ENCODE results near the gene ATP11A. TPM values are rescaled to one million over a fixed set of nuclear protein-coding genes. Genes with fewer than 3 reads are reported as not detected.
"Not testable (repeated sequence)": the region's sequence is repeated elsewhere in the genome, so short reads cannot be mapped to it uniquely, and the experiment has no call there.

The ATP11A gene
- polyA plus RNA-seq, 3 donors, result 38.4 to 87.7 (median 43.9) TPM

DNA sequence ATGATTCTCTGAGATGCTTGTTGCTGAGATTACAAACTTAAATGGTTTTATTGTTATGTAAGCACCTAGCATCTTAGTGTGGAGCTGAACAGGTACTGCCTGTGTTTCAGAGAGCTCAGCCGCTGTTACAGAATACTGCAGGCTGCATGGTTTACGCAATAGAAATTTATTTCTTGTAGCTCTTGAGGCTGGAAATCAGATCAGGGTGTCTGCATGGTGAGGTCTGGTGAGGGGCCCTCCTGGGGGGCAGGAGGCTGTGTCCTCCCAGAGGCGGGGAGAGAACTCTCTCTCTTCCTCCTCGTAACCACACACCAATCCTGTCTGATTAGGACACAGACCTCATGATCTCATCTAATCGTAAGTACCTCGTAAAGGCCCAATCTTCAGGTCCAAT, 13.1 kb downstream of the ATP11A start:
- DNase-seq (ENCODE audit: extremely low read depth in 1 of 11, low read depth in 9 of 11, low spot score in 4 of 11), result no peak

DNA sequence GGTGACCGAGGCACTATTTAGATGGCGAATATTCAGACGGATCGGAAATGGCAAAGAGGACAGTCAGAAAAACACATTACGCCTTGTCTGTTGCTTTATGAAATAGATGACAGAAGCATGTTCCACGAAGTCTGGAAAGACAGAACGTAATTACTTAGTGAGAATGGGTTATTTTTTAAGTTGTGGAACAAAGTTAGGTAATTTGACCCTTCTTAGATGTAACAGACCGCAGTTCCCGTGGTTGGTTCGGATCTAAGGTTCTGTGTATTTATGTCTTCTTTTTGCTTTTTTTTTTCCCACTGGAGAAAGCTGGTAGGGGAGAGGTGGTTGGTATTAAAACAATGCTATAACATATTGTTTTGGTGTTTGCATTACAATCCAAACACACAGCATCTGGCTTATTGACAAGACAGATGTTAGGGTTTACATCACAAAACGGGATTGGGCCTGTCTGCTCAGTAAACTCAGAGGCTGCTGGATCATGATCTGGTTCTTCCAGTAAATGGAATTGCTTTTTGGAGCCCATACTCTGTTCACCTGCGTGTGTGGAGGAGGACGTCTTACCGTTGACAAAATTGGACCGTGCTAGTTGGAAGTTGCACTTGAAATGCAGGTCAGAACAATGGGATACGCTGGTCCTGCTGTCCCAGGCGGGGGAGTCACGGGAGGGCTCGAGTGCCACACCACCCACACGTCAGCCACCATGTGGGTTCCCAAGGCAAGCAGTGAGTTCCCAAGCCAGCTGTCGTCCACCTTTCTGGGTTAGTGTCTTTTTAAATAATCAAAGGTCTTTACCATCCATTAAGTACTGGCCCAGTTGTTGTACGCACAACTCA, 13.8 kb downstream of the ATP11A start:
- no peak for DNase-seq (ENCODE audit: extremely low read depth in 1 of 11, low read depth in 9 of 11, low spot score in 4 of 11)

DNA sequence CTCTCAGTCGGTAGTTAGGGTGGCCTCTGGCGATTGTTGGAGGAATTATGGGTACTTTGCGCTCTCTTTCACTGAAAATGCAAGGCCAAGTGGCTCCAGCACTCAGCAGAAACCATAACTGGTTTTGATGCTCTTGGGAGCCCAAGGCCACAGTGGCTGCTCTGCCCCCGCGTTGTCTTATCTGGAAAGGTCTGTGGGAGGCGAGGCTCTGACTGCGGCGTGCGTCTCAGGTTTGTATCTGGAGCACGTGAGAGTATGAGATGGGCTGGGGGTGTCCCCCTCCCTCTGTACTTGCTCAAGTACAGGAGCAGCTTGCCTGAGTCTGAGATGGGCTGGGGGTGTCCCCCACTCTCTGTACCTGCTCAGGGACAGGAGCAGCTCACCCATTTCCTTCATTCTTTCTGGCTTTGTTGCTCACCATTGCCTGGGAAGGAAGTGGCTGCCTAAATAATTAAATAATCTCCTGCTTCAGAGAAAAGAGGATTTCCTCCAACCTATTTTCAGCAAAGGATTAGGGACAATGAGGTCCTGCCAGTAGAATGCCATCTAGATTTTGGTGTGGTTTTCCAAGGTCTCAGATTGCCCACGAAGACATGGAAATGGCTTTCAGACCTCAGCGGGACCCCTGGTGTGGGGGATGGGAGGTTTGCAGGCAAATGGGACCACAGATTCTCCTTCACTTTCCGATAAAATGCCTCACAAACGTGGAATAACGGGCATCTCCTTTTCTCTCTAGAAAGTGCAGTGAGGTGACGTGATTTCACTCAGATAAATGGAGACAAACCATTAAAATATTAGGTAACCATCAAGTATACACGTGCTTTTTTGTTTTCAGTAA, 14.7 kb downstream of the ATP11A start:
- no peak for DNase-seq (ENCODE audit: extremely low read depth in 1 of 11, low read depth in 9 of 11, low spot score in 4 of 11)

DNA sequence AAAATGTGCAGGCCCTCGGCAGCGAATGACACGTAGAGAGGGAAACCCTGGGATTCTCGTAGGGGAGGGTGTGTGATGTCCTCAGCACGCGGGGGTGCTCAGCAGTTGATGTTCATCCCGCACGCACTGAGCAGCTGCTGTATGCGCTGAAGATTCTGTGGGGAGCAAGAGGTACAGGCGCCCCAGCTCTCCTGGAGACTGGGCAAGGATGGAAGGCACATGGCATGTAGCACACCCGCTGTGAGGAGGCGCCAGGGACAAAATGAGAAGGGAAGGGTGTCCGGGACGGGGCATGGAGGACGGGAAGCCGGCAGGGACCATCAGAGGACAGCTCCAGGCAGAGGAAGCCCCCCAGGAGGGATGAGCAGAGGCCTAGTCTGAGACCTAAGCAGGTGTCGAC, 15.4 kb downstream of the ATP11A start:
- DNase-seq (ENCODE audit: extremely low read depth in 1 of 11, low read depth in 9 of 11, low spot score in 4 of 11), result no peak

DNA sequence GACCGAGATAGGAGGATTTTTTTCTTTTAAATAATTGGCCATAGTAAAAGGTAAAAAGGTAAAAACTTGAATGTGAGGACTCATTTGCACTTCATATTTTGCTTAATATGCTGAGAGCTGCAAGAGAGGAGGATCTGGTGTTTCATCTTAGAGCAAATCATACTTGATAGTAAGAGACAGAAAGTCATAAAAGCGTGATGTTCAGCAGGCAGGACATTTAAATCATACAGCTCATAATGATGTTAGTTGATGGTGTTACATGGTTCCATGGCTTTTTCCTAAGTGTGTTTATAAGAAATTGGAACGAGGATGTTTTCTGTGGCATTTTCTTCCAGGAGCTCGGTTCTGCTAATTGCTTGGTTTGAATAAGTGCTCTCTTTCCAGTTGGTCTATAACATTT, 16.3 kb downstream of the ATP11A start:
- DNase-seq (ENCODE audit: extremely low read depth in 1 of 11, low read depth in 9 of 11, low spot score in 4 of 11), result no peak

DNA sequence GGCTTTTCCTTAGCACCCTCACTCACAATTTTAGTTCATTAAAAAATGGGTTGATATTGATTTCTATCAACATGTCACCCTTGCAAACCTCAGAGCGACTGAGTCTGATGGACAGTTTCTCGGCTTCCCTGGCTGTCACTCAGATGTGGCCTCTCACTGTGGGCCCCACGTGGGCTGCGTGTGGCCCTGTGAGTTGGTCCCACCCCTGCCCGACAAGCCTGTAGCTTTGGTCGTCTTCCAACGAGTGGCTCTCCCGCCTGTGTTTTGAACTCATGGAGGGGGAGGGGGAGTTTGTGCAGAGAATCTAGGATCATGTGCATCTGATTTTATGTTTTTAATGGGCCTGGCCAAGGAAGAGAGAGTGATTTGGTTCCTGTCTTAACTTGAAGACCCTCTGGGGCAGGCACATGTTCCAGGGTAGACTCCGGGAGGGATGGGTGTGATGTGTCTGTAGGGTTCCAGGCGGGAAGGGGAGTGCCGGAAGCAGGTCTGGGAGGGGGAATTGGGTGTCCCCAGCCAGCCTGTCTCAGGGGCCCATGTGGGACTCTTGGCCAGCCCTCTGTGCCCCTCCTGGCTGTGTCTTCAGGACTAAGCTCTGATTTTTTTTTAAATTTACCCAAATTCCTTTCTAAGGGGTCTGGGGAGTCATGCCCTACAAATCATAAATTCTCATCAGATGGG, 18.9 kb downstream of the ATP11A start:
- DNase-seq (ENCODE audit: extremely low read depth in 1 of 11, low read depth in 9 of 11, low spot score in 4 of 11), result no peak

DNA sequence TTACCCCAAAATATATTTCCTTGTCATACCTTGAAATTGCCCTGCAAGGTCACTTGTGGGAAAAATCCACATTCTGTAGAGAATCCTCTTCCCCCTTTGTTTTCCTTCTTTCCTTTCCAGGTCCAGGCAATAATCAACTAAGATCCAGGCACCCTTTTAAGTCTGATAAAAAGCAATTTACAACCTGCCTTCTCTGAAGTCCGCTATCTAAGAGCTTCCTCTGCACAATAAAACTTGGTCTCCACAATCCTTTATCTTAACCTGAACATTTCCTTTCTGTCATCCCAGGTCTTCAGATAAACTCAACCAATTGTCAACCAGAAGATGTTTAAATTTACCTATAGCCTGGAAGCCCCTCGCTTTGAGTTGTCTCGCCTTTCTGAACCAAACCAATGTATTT, 19.5 kb downstream of the ATP11A start:
- DNase-seq (ENCODE audit: extremely low read depth in 1 of 11, low read depth in 9 of 11, low spot score in 4 of 11), result not testable (repeated sequence)

DNA sequence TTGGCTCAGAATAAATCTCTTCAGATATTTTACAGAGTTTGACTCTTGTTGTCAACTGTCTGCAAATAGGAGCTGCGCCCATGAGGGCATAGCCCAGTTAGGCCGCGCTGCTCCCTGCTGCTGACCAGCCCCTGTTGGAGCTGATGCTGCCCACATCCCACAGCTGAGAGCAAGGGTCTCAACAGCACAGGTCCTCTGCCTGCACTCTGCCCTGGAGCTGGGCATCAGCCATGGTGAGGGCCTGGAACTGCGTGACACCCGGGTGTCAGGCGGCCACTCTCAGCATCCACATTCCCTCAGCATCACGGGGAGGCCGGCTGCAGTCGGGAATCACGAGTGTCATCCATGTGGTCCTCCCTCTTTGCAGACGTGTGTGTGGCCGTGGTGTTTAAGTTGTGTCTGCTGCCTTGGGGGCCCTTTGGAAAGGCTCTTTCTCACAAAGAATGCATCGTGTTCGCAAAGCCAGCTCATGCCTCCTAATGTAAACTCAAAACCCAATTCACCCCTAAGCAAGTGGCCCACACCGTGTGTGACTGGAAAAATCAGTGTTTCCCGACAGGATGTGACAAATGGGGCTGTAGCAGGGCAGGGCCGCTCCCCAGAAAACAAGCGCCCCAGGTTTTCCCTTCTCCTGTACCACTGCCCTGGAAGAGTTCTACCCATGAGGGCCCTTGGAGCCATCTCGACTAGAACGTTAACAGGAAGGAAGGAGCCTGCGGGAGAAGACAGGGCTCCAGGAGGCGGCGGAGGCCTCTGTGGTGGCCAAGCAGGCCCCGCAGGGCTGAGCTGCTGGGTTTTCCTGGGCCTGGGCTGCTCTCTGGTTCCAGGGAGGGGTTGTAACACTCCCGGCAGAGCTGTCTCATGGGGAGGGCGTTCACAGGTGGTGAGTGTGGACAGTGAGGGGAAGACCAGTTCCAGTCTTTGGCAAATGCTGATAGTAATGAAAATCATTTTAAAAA, 20.3 kb downstream of the ATP11A start:
- DNase-seq (ENCODE audit: extremely low read depth in 1 of 11, low read depth in 9 of 11, low spot score in 4 of 11), result no peak

DNA sequence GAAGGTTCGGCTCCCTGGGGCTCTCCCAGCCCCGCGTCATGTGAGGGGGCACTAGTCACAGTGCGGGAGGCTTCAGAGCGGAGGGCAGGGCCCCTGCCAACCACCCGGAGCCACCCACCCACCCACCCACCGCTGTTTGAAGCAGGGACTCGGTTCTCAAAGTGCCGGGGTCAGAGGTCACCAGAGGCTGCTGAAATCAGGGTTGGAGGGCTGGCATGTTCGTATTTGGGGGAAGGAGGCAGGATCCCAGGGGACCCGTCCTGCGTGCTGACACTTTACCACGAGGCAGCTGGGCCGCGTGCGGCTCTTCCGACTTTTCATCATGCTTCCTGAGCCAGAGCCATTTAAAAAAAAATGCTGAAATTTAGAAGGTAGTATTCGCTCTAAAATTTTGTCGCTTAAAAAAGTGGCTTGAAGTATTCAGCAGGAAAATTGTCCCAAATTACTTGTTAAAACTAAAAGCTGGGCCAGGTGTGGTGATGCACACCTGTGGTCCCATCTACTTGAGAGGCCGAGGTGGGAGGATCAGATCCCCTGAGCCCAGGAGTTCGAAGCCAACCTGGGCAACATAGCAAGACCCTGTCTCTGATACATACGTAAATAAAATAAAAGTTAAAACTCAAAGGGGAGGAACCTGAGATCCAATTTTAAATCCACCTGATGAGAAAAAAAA, 21.2 kb downstream of the ATP11A start:
- DNase-seq (ENCODE audit: extremely low read depth in 1 of 11, low read depth in 9 of 11, low spot score in 4 of 11), result no peak

DNA sequence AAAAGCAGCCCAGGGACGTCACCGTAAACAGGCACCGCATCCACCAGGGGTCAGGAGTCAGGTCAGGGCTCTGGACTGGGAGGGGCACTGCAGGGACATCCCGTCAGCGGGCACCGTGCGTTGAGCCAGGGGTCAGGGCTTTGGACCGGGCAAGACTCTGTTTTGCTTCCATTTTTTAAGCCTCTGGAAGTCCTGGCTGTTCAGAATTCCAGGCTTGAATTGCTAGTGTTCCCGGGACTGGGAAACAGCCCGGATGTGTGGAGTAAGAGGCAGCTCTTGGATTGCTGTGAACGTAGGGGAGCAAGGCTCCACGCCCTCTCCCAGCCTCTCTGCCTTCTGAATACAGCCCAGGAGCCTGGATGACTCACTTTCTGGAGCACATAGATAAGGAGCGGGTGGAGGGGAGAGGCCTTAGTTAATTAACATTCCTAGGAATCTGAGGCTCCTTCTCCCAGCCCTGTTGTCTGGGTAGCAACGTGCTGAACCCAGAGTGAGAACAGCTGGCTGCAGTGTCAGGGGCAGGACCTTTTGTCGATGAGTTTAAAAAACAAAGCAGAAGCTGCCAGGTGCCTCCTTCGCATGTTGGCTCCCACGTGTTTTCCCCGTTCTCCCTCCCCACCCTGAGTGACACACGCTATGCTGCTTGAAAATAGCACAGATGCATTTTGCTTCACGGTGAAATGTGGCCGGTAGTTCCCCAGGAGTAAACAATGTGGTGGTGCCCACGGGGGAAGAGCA, 21.9 kb downstream of the ATP11A start:
- peak in 4 of 11 donors; percentile 59 to 82 (median 72) for DNase-seq (ENCODE audit: extremely low read depth in 1 of 11, low read depth in 9 of 11, low spot score in 4 of 11)

DNA sequence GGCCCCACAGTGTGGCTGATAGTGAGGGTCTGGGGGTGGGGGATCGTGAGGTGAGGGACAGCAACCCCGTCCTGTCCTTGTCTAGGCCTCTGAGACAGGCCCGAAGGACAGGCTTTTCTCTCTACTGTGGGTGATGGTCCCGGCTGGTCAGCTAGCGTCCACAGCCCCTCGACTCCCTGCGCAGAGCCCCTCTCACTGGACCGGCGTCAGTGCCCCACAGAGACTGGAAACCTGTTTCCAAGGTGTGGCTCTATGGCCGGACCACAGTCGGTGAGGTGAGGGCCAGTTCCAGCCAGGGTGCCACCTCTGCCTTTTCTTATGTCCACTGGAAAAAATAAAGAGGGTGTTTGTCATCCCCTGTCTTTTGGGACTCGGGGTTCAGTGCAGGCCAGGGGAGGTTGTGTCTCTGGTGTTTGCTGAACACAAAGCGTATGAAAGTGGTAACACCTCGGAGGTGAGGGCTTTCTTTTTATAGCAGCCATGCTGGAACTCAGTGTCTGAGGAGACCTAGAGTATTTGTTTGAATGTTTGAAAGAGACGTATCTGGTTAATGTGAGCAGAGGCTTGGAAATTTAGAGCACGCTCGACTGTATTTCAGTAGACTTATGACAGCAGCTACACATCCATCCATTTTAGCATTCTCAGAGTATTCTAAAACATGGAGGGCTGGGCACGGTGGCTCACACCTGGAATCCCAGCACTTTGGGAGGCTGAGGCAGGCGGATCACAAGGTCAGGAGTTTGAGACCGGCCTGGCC, 22.8 kb downstream of the ATP11A start:
- no peak for DNase-seq (ENCODE audit: extremely low read depth in 1 of 11, low read depth in 9 of 11, low spot score in 4 of 11)

DNA sequence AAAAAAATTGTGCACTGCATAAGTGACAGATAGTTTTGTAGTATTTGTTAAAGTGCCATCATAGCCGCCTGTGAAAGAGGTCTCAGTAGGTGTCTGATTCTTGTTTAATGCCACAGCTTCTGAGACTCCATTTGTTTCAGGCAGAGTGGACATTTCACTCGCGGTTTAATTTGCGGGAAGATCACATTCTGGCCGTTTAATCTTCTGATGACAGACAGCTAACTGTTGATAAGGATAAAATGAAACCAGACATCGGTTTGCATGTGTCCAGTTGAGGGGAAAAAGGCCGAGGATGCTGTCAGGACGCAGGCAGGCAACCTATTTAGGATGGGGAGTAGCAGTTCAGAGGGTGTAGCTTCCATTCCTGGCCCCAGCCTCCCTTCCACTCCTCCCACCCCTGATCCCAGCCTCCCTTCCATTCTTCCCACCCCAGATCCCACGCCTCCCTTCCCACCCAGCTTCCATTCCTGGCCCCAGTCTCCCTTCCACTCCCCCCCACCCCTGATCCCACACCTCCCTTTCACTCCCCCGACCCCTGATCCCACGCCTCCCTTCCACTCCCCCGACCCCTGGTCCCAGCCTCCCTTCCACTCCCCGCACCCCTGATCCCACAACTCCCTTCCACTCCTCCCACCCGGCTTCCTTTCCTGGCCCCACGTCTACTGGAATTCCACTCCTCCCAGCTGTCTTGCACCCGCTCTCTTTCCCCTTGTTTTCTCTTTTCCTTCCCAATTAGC, 23.8 kb downstream of the ATP11A start:
- DNase-seq (ENCODE audit: extremely low read depth in 1 of 11, low read depth in 9 of 11, low spot score in 4 of 11), result no peak

DNA sequence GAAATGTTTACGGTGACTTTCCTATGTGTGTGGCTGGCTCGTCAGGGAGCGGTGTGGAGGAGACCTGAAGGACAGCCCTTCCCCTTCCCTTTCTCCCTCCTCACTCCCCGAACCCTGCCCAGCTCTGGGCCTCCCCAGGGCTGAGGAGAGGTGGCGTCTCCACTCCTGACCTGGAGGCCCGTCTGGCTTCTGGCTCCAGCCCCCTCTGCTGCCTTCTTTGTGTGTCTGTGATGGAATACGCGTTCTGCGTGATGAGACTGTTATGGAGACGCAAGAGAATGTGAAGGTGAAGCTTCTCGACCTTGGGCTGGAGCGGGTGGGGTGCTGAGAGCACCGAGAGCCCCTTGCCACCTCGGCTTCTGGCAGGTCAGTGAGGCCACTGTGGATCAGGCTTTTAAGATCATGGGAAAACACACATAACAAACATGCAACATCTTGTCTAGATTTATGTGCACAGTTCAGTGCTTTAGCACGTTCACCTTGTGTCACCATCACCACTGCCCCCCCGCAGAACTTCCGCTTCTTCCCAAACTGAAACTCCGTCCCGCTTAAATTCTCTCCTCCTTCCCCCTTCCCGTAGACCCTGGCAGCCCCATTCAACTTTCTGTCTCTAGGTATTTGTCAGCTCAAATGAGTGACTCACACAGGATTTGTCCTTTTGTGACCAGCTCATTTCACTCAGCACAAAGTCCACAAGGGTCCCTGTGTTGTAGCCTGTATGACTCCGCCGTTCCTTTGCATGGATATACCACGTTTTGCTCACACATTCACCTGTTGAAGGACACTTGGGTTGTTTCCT, 24.7 kb downstream of the ATP11A start:
- no peak for DNase-seq (ENCODE audit: extremely low read depth in 1 of 11, low read depth in 9 of 11, low spot score in 4 of 11)

DNA sequence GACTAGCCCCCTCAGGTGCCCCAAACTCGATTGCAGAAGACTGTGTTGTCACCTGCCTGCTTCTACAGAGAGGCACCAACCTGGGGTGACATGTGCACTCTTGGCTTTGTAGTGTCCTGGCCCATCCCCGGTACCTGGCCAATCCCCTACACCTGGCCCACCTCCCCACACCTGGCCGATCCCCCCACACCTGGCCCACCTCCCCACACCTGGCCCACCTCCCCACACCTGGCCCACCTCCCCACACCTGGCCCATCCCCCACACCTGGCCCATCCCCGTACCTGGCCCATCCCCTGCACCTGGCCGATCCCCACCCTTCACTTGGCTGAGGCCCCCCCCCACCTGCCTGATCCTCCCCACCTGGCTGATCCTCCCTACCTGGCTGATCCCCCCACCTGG, 25.4 kb downstream of the ATP11A start:
- DNase-seq (ENCODE audit: extremely low read depth in 1 of 11, low read depth in 9 of 11, low spot score in 4 of 11), result no peak

DNA sequence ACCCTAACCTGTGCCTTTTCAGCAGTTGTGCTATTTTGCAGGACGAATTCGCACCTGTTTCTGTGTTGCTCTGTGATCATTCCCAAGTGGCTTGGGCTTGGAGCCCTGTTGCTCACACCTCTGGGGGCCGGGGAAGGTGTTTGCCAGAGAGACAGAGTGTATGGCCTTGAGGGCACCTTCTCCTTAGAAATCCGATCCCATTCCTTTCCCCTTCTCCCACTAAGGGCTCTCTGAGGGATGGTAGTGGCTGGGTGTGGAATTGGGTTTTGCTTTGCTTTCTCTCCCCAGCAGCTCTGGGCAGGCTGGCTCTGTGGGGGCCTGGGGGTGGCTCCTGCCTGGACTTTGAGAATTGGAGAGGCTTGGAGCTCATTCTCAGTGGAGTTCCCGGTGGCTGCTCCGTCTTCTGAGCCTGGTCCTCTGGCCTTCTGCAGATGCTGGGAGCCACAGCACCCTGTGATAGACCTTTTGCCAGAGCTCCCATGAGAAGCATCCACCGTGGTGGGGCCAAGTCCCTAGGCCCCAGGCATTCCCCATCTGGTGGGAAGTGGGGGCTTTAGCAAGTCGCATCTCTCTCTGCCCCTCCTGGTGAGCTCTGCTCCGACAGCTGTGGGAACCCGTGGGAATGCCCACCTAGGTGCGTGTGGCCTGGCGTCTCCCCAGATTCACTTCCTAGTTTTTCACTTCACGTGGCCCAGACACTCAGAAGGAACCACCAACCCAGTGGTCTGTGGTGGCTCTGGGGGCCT, 26.1 kb downstream of the ATP11A start:
- no peak for DNase-seq (ENCODE audit: extremely low read depth in 1 of 11, low read depth in 9 of 11, low spot score in 4 of 11)

Data from renal cortex interstitium (tissue), 11 donors.